Esophagus squamous epithelium (tissue), 4 donors: Measurements from ENCODE around the gene GZMM.

Experiments used
- POLR2A ChIP-seq, 4 donors: fragments of 450-650 bp; IDR thresholded peaks; one replicate each; pipeline ENCODE4 v1.6.1; 2017; ENCODE audit warnings: antibody characterized with exemption in 4 of 4, mild to moderate bottlenecking in 4 of 4, moderate library complexity in 3 of 4
- TF ChIP-seq, protein P1 (sequence below), 6 experiments: fragments of 450-650 bp in 4 of 6; fragments of 200-600 bp in 2 of 6; sonication (generic) in 2 of 6; IDR thresholded peaks; one replicate each; pipeline ENCODE4 v1.5.1; 2016 to 2019; ENCODE audit warnings: antibody characterized with exemption in 6 of 6, mild to moderate bottlenecking in 4 of 6, moderate library complexity in 4 of 6

DNA sequence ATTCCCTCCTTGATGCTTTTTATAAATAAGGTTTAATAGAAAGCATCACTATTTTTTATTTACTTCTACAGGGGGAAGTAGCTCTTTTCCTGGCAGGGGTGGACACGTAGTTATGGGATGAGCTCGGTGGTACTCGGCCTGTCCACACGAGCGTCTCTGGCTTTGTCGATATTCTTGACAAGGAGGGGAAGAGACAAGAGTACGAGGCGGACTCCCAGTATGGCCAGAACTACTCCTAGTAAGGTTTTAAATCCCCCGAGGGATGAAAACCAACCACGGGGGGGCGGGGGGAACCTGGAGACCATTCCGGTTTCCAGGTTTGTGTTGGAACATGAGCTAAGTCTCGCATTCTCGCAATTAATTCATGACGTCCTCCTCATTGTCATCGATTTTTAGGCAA, 23.0 kb downstream of the GZMM start:
- TF ChIP-seq, protein P1, sequence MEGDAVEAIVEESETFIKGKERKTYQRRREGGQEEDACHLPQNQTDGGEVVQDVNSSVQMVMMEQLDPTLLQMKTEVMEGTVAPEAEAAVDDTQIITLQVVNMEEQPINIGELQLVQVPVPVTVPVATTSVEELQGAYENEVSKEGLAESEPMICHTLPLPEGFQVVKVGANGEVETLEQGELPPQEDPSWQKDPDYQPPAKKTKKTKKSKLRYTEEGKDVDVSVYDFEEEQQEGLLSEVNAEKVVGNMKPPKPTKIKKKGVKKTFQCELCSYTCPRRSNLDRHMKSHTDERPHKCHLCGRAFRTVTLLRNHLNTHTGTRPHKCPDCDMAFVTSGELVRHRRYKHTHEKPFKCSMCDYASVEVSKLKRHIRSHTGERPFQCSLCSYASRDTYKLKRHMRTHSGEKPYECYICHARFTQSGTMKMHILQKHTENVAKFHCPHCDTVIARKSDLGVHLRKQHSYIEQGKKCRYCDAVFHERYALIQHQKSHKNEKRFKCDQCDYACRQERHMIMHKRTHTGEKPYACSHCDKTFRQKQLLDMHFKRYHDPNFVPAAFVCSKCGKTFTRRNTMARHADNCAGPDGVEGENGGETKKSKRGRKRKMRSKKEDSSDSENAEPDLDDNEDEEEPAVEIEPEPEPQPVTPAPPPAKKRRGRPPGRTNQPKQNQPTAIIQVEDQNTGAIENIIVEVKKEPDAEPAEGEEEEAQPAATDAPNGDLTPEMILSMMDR (IDR thresholded peaks at IDR 0.05) = no peak
- TF ChIP-seq POLR2A (IDR thresholded peaks at IDR 0.05) = no peak
